ENCODE data around the gene PCNX2.

- TF ChIP-seq CTCF (optimal IDR thresholded peaks at IDR 0.05 in 1 of 3, IDR thresholded peaks at IDR 0.05 in 1 of 3, conservative IDR thresholded peaks at IDR 0.05 in 1 of 3; ENCODE audit: extremely low read depth in 1 of 3, insufficient read depth in 2 of 3, low read length in 3 of 3): no peak
- TF ChIP-seq EZH2 (IDR thresholded peaks at IDR 0.05; ENCODE audit: low read length): no peak
These were observed 151.1 kb downstream of the PCNX2 start for GRCh38 chr1:233144434-233144833.
